K562 (cell line): Measurements from ENCODE around the gene CORO6. TPM values are rescaled to one million over a fixed set of nuclear protein-coding genes. Genes with fewer than 3 reads are reported as not detected.

Source experiments
- ATF6 ChIP-seq: sonication (generic); formaldehyde crosslinking; IDR thresholded peaks from 2 replicates; pipeline ENCODE4 v1.4.0; 2020; ENCODE audit warnings: mild to moderate bottlenecking, missing genetic modification reagents
- CAMTA2 ChIP-seq: fragments of 250-450 bp; sonication (Bioruptor Pico); conservative IDR thresholded peaks from 2 replicates; pipeline ENCODE4 v1.5.1; 2022
- GTF2E2 ChIP-seq: fragments of 200-800 bp; sonication (Bioruptor generic); IDR thresholded peaks from 2 replicates; pipeline ENCODE4 v1.6.1; 2016; ENCODE audit warnings: missing genetic modification characterization, missing compliant biosample characterization
- MAX ChIP-seq: sonication (generic); formaldehyde crosslinking; IDR thresholded peaks from 2 replicates; pipeline ENCODE4 v1.9.0; 2022; ENCODE audit warnings: mild to moderate bottlenecking, missing genetic modification reagents
- MLLT1 ChIP-seq, 2 experiments: fragments of 450-650 bp; IDR thresholded peaks; 2 replicates each; pipeline ENCODE4 v1.6.1; 2016
- SAFB2 ChIP-seq: fragments of 200-400 bp; formaldehyde crosslinking; IDR thresholded peaks from 2 replicates; pipeline ENCODE4 v1.6.1; 2018; ENCODE audit warnings: borderline replicate concordance, low read length, low read depth, moderate library complexity; ENCODE audit not compliant: severe bottlenecking
- SMAD4 ChIP-seq: fragments of 250-450 bp; sonication (Bioruptor Pico); conservative IDR thresholded peaks from 2 replicates; pipeline ENCODE4 v1.8.0; 2021; ENCODE audit warnings: inconsistent platforms, mild to moderate bottlenecking, moderate library complexity
- TCF7 ChIP-seq: sonication (generic); IDR thresholded peaks from 2 replicates; pipeline ENCODE4 v1.6.1; 2016; ENCODE audit warnings: antibody characterized with exemption, borderline replicate concordance
- YY1 ChIP-seq, 3 experiments: IDR thresholded peaks; 2 replicates each; pipeline ENCODE4 v1.6.1; 2011; ENCODE audit warnings: low read length in 2 of 3, mild to moderate bottlenecking in 2 of 3, moderate library complexity in 2 of 3, borderline replicate concordance in 1 of 3, control low read depth in 1 of 3, low read depth in 1 of 3; ENCODE audit not compliant: insufficient read depth in 3 of 3, insufficient replicate concordance in 2 of 3, control insufficient read depth in 1 of 3, insufficient read length in 1 of 3; ENCODE audit errors: extremely low read depth in 1 of 3
- ZBTB17 ChIP-seq: fragments of 450-650 bp; formaldehyde crosslinking; IDR thresholded peaks from 2 replicates; pipeline ENCODE4 v1.4.0; 2020; ENCODE audit warnings: mild to moderate bottlenecking
- ZFX ChIP-seq: sonication (generic); formaldehyde crosslinking; IDR thresholded peaks from 2 replicates; pipeline ENCODE4 v1.8.0; 2022; ENCODE audit warnings: mild to moderate bottlenecking, missing genetic modification reagents, moderate library complexity
- ZNF121 ChIP-seq: sonication (generic); formaldehyde crosslinking; conservative IDR thresholded peaks from 2 replicates; pipeline ENCODE4 v1.8.0; 2022; ENCODE audit warnings: missing genetic modification reagents
- ZNF124 ChIP-seq: sonication (generic); formaldehyde crosslinking; IDR thresholded peaks from 2 replicates; pipeline ENCODE4 v1.8.1; 2022; ENCODE audit warnings: missing genetic modification reagents
- ZNF165 ChIP-seq: fragments of 250-450 bp; sonication (Bioruptor Pico); IDR thresholded peaks from 2 replicates; pipeline ENCODE4 v1.4.0; 2020; ENCODE audit warnings: borderline replicate concordance
- ZNF184 ChIP-seq: sonication (generic); formaldehyde crosslinking; IDR thresholded peaks from 2 replicates; pipeline ENCODE4 v1.5.0; 2020; ENCODE audit warnings: missing genetic modification reagents
- ZNF431 ChIP-seq: sonication (generic); formaldehyde crosslinking; IDR thresholded peaks from 2 replicates; pipeline ENCODE4 v1.8.0; 2022; ENCODE audit warnings: mild to moderate bottlenecking, missing genetic modification reagents
- ZNF583 ChIP-seq: fragments of 250-450 bp; sonication (Bioruptor Pico); IDR thresholded peaks from 2 replicates; pipeline ENCODE4 v1.4.0; 2020
- ZNF589 ChIP-seq: fragments of 200-800 bp; sonication (Bioruptor generic); IDR thresholded peaks from 2 replicates; pipeline ENCODE4 v1.6.1; 2016; ENCODE audit warnings: low read depth, missing genetic modification characterization, missing compliant biosample characterization
- polyA plus RNA-seq, 8 experiments: library from polyadenylated mRNA; depleted of rRNA in 4 of 8; stranded (reverse) in 5 of 8; unstranded in 3 of 8; fragments of >200 nt; fragmentation: Nextera tagmentation in 2 of 8; fragmentation: Illumina TruSeq in 1 of 8; extraction: Ambion mirVana in 2 of 8; extraction: Trizol in 1 of 8; gene quantifications; 2 replicates each; pipeline versions ENCODE4 v1.2.1 to v1.2.3, GENCODE V29; 2011 to 2014; ENCODE audit warnings: inconsistent platforms in 1 of 8, missing spikeins in 1 of 8
- total RNA-seq, 7 experiments: library from RNA; depleted of rRNA in 6 of 7; stranded (reverse); fragments of >200 nt in 6 of 7; fragmentation: Illumina TruSeq in 2 of 7; extraction: Trizol in 2 of 7; gene quantifications; 2 replicates each; pipeline versions ENCODE4 v1.2.1 to v1.2.3, GENCODE V29; 2011 to 2021; ENCODE audit warnings: low replicate concordance in 1 of 7
- TF ChIP-seq, protein P1 (sequence below): fragments of 250-450 bp; sonication (Bioruptor Pico); IDR thresholded peaks from 2 replicates; pipeline ENCODE4 v1.8.0; 2021; ENCODE audit warnings: mild to moderate bottlenecking, moderate library complexity
- TF ChIP-seq, protein P2 (sequence below): sonication (generic); formaldehyde crosslinking; IDR thresholded peaks from 2 replicates; pipeline ENCODE4 v1.5.0; 2020; ENCODE audit warnings: missing genetic modification reagents
- TF ChIP-seq, protein P3 (sequence below): fragments of 250-450 bp; sonication (Bioruptor Pico); IDR thresholded peaks from 2 replicates; pipeline ENCODE4 v1.5.0; 2021

Gene CORO6
- total and polyA plus RNA-seq, 9 of the 15 experiments (the other 6 are each of a cell fraction or from before 2014, with no cell fraction given), result 0.04 to 11.9 (median 2.4) TPM

DNA sequence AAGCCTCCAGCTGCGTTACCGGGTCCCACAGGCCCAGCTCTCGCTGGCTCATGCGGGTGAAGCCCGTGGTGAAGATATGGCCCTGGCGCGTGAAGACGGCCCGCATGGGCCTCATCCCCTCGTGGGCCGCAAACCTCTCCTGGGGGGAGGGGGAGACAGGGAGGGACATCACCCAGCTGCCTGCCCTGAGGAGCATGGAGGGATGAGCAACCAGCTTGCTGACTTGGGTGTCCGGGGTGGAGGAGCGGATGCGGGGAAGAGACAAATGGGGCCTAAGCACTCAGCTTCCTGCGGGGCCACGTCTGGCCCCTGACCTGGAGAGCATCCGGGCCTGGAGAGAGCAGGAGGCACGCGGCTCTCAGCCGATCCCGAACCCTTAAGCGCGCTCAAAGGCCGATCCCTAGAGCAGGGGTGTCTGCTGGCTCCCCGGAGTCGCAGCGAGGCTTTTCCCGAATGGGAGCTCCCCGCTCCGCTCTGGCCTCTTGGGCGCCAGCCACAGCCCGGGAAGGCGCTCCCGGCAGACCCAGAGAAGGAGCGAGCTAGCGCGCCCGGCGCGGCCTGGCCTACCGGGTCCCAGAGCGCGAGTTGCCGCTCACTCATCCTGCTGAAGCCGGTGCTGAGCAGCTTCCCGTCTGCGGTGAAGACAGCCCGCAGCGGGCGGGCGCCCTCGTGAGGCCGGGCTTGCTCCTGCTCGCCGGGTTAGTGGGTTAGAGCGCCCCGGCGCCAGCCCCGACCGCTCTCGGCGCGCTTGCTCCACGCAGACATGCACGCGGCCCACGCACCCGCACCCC lies 5.0 kb downstream of the CORO6 start (continued):
- TF ChIP-seq MAX (CRISPR knock-in tag) (peak; percentile 89), TCF7 (no peak), ZNF184 (CRISPR knock-in tag) (no peak), ZNF124 (no peak), ZNF589 (CRISPR knock-in tag) (no peak), ZBTB17 (CRISPR knock-in tag) (no peak), GTF2E2 (no peak), SAFB2 (no peak), ZFX (CRISPR knock-in tag) (peak; percentile 92), CAMTA2 (CRISPR knock-in tag) (no peak), YY1 (IDR thresholded peaks at IDR 0.05; ENCODE audit: borderline replicate concordance in 1 of 3, control insufficient read depth in 1 of 3, extremely low read depth in 1 of 3, insufficient read depth in 3 of 3, insufficient read length in 1 of 3, insufficient replicate concordance in 2 of 3, low read depth in 1 of 3, low read length in 2 of 3) (peak in 2 of 3 experiments; percentile 28 to 50), ZNF165 (CRISPR knock-in tag) (no peak), ZNF431 (CRISPR knock-in tag) (no peak), ZNF583 (CRISPR knock-in tag) (no peak), ATF6 (CRISPR knock-in tag) (peak; percentile 52; the same call in 1 of the 2 replicates), MLLT1 (IDR thresholded peaks at IDR 0.05) (peak in 1 of 2 experiments; percentile 33; a peak in 1 of 4 replicates), SMAD4 (peak; percentile 88), ZNF121 (CRISPR knock-in tag) (no peak)
- TF ChIP-seq, protein P1, sequence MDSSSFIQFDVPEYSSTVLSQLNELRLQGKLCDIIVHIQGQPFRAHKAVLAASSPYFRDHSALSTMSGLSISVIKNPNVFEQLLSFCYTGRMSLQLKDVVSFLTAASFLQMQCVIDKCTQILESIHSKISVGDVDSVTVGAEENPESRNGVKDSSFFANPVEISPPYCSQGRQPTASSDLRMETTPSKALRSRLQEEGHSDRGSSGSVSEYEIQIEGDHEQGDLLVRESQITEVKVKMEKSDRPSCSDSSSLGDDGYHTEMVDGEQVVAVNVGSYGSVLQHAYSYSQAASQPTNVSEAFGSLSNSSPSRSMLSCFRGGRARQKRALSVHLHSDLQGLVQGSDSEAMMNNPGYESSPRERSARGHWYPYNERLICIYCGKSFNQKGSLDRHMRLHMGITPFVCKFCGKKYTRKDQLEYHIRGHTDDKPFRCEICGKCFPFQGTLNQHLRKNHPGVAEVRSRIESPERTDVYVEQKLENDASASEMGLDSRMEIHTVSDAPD (CRISPR knock-in tag), result no peak
- TF ChIP-seq, protein P2, sequence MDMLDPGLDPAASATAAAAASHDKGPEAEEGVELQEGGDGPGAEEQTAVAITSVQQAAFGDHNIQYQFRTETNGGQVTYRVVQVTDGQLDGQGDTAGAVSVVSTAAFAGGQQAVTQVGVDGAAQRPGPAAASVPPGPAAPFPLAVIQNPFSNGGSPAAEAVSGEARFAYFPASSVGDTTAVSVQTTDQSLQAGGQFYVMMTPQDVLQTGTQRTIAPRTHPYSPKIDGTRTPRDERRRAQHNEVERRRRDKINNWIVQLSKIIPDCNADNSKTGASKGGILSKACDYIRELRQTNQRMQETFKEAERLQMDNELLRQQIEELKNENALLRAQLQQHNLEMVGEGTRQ (CRISPR knock-in tag), result no peak
- TF ChIP-seq, protein P3, sequence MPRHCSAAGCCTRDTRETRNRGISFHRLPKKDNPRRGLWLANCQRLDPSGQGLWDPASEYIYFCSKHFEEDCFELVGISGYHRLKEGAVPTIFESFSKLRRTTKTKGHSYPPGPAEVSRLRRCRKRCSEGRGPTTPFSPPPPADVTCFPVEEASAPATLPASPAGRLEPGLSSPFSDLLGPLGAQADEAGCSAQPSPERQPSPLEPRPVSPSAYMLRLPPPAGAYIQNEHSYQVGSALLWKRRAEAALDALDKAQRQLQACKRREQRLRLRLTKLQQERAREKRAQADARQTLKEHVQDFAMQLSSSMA, result no peak
